ENCODE measurements around the gene TRIM71. TPM values are rescaled to one million over a fixed set of nuclear protein-coding genes. Genes with fewer than 3 reads are reported as not detected.

TRIM71 gene
- total RNA-seq, 1 donor from 2014 or later: 74.0 TPM

Other genes starting within 250 kb of the TRIM71 start
- 81.7 TPM for gene DYNC1LI1, start 247.1 kb upstream of the TRIM71 start, total RNA-seq (ENCODE audit: unreplicated experiment)
- gene CNOT10, start 132.8 kb upstream of the TRIM71 start, total RNA-seq (ENCODE audit: unreplicated experiment): 42.1 TPM
- 0.08 TPM for gene CCR4, start 133.6 kb downstream of the TRIM71 start, total RNA-seq (ENCODE audit: unreplicated experiment)